ENCODE data around the gene POMC.
A peak's percentile ranks its signal among the peaks of the same experiment; 100 is the strongest.
"Not testable (repeated sequence)": the region's sequence is repeated elsewhere in the genome, so short reads cannot be mapped to it uniquely, and the experiment has no call there.

POMC gene

GRCh38 chr2:25168256-25169072 is at the start of gene POMC:
TSS of gene POMC (minus strand) at chr2:25168580. CDS start at chr2:25164772, 3,808 bp downstream.
- DNase-seq = peak; percentile 23

GRCh38 chr2:25218100-25218499 is 49.7 kb upstream of the POMC start:
- DNase-seq = no peak

- no peak for DNase-seq
Observed at GRCh38 chr2:25215948-25216679, 47.7 kb upstream of the POMC start.

GRCh38 chr2:25215232-25215631 is 46.9 kb upstream of the POMC start:
- no peak for DNase-seq

GRCh38 chr2:25213229-25213628 is 44.8 kb upstream of the POMC start:
- no peak for DNase-seq

GRCh38 chr2:25210923-25211322 is 42.5 kb upstream of the POMC start:
- DNase-seq = not testable (repeated sequence)

GRCh38 chr2:25207078-25207545 is 38.7 kb upstream of the POMC start:
- DNase-seq = no peak

- DNase-seq = no peak
Observed at GRCh38 chr2:25204190-25204838, 35.9 kb upstream of the POMC start.

- no peak for DNase-seq
Observed at GRCh38 chr2:25202275-25202674, 33.9 kb upstream of the POMC start.

- DNase-seq = no peak
Observed at GRCh38 chr2:25201794-25202193, 33.4 kb upstream of the POMC start.

- no peak for DNase-seq
Observed at GRCh38 chr2:25201265-25201664, 32.9 kb upstream of the POMC start.

- DNase-seq = no peak
Observed at GRCh38 chr2:25198576-25198975, 30.2 kb upstream of the POMC start.

- DNase-seq = no peak
Observed at GRCh38 chr2:25198209-25198525, 29.8 kb upstream of the POMC start.

- DNase-seq = no peak
Observed at GRCh38 chr2:25197336-25198208, 29.2 kb upstream of the POMC start.

- no peak for DNase-seq
Observed at GRCh38 chr2:25194576-25195122, 26.3 kb upstream of the POMC start.

- peak; percentile 30 for DNase-seq
Observed at GRCh38 chr2:25190536-25190935, 22.2 kb upstream of the POMC start.

GRCh38 chr2:25188405-25188804 is 20.0 kb upstream of the POMC start:
- no peak for DNase-seq

- no peak for DNase-seq
Observed at GRCh38 chr2:25187729-25188350, 19.5 kb upstream of the POMC start.

GRCh38 chr2:25184254-25184653 is 15.9 kb upstream of the POMC start:
- no peak for DNase-seq

GRCh38 chr2:25178976-25179375 is 10.6 kb upstream of the POMC start:
- no peak for DNase-seq

- no peak for DNase-seq
Observed at GRCh38 chr2:25177211-25177611, 8.8 kb upstream of the POMC start.

All from NCI-H526 treated with DMSO at 0.1 percent for 48 hours (cell line).